Neural cell (in vitro differentiated cells): ENCODE results near the gene FCAR. TPM values are rescaled to one million over a fixed set of nuclear protein-coding genes. Genes with fewer than 3 reads are reported as not detected.
"Not testable (repeated sequence)": the region's sequence is repeated elsewhere in the genome, so short reads cannot be mapped to it uniquely, and the experiment has no call there.

Experiments used
- H2AFZ ChIP-seq: fragments of 200-600, 300-800 bp; sonication (generic), shearing (Covaris generic); 2 replicates; pipeline ENCODE4 v1.6.0; 2014; ENCODE audit warnings: low read depth, mild to moderate bottlenecking, antibody characterized with exemption, low read length, moderate library complexity
- H3F3A ChIP-seq: fragments of 200-600 bp; shearing (Covaris generic); 2 replicates; pipeline ENCODE4 v1.6.1; 2016; ENCODE audit warnings: mild to moderate bottlenecking, moderate library complexity, mixed read lengths, antibody characterized with exemption, low read length; ENCODE audit not compliant: insufficient read depth, poor library complexity, severe bottlenecking
- H3K27ac ChIP-seq: fragments of 200-600, 300-800 bp; sonication (generic), shearing (Covaris generic); 2 replicates; pipeline ENCODE4 v1.5.1; 2014; ENCODE audit warnings: mild to moderate bottlenecking, low read length, moderate library complexity
- H3K27me3 ChIP-seq: fragments of 300-800, 200-600 bp; sonication (generic), shearing (Covaris generic); 2 replicates; pipeline ENCODE4 v1.6.0; 2014; ENCODE audit warnings: mild to moderate bottlenecking, low read depth, low read length, moderate library complexity; ENCODE audit not compliant: insufficient read depth
- H3K36me3 ChIP-seq: fragments of 300-800, 200-600 bp; sonication (generic), shearing (Covaris generic); 2 replicates; pipeline ENCODE4 v1.5.1; 2014; ENCODE audit warnings: mild to moderate bottlenecking, antibody characterized with exemption, low read length, moderate library complexity; ENCODE audit not compliant: insufficient read depth
- H3K4me2 ChIP-seq: fragments of 300-800, 200-600 bp; sonication (generic), shearing (Covaris generic); 2 replicates; pipeline ENCODE4 v1.6.0; 2014; ENCODE audit warnings: mild to moderate bottlenecking, low read length
- H3K4me3 ChIP-seq: fragments of 300-800, 200-600 bp; sonication (generic), shearing (Covaris generic); 2 replicates; pipeline ENCODE4 v1.5.1; 2014; ENCODE audit warnings: mild to moderate bottlenecking, low read length, moderate library complexity
- H3K79me2 ChIP-seq: fragments of 200-600 bp; shearing (Covaris generic); replicated peaks from 2 replicates; pipeline ENCODE4 v1.6.0; 2014; ENCODE audit warnings: mild to moderate bottlenecking, low read length, moderate library complexity; ENCODE audit not compliant: insufficient read depth
- H3K9ac ChIP-seq: fragments of 300-800, 200-600 bp; sonication (generic), shearing (Covaris generic); 2 replicates; pipeline ENCODE4 v1.6.1; 2016; ENCODE audit warnings: mild to moderate bottlenecking, low read length, mixed read lengths
- H3K9me2 ChIP-seq: fragments of 200-600 bp; shearing (Covaris generic); 2 replicates; pipeline ENCODE4 v1.6.1; 2016; ENCODE audit warnings: mild to moderate bottlenecking, low read length, mixed read lengths; ENCODE audit not compliant: insufficient read depth
- H3K9me3 ChIP-seq: fragments of 200-600, 300-800 bp; sonication (generic), shearing (Covaris generic); 2 replicates; pipeline ENCODE4 v1.6.1; 2016; ENCODE audit warnings: mild to moderate bottlenecking, mixed run types, low read length, moderate library complexity, mixed read lengths
- H4K20me1 ChIP-seq: fragments of 200-600 bp; shearing (Covaris generic); 2 replicates; pipeline ENCODE4 v1.6.1; 2016; ENCODE audit warnings: mild to moderate bottlenecking, mixed run types; ENCODE audit not compliant: insufficient read depth
- EP300 ChIP-seq: fragments of 450-650 bp; conservative IDR thresholded peaks from 2 replicates; pipeline ENCODE4 v1.6.1; 2014; ENCODE audit warnings: antibody characterized with exemption, mild to moderate bottlenecking, moderate library complexity; ENCODE audit not compliant: poor library complexity, severe bottlenecking
- EZH2 ChIP-seq: fragments of 200-600, 300-800 bp; shearing (Covaris generic), sonication (generic); IDR thresholded peaks from 2 replicates; pipeline ENCODE4 v1.6.1; 2014; ENCODE audit warnings: antibody characterized with exemption, low read length, borderline replicate concordance, mild to moderate bottlenecking; ENCODE audit not compliant: insufficient read depth, poor library complexity, severe bottlenecking
- MXI1 ChIP-seq: fragments of 450-650 bp; conservative IDR thresholded peaks from 2 replicates; pipeline ENCODE4 v1.6.1; 2014; ENCODE audit warnings: antibody characterized with exemption, mild to moderate bottlenecking; ENCODE audit not compliant: poor library complexity, severe bottlenecking
- POLR2AphosphoS5 ChIP-seq: IDR thresholded peaks from 2 replicates; pipeline ENCODE4 v1.6.1; 2012
- RAD21 ChIP-seq: fragments of 450-650 bp; conservative IDR thresholded peaks from 2 replicates; pipeline ENCODE4 v1.6.1; 2014; ENCODE audit warnings: antibody characterized with exemption, mild to moderate bottlenecking, moderate library complexity
- REST ChIP-seq: IDR thresholded peaks from 2 replicates; pipeline ENCODE4 v1.6.1; 2012; ENCODE audit warnings: borderline replicate concordance
- SMC3 ChIP-seq: fragments of 450-650 bp; conservative IDR thresholded peaks from 2 replicates; pipeline ENCODE4 v1.6.1; 2014; ENCODE audit warnings: antibody characterized with exemption, mild to moderate bottlenecking, moderate library complexity; ENCODE audit not compliant: poor library complexity
- TAF1 ChIP-seq: IDR thresholded peaks from 2 replicates; pipeline ENCODE4 v1.6.1; 2012; ENCODE audit warnings: low read depth
- polyA plus RNA-seq: library from polyadenylated mRNA; depleted of rRNA; stranded (reverse); fragments of >200 nt; gene quantifications from 2 replicates; pipeline ENCODE4 v1.2.3, GENCODE V29; 2014
- small RNA-seq, 3 experiments: library from RNA; depleted of rRNA; stranded (forward); fragments of <200 nt; gene quantifications; one replicate each; pipeline ENCODE3, GENCODE V24; 2012
- TF ChIP-seq, protein P1 (sequence below): fragments of 450-650 bp; IDR thresholded peaks from 2 replicates; pipeline ENCODE4 v1.5.1; 2014; ENCODE audit warnings: antibody characterized with exemption, mild to moderate bottlenecking, moderate library complexity; ENCODE audit not compliant: poor library complexity, severe bottlenecking

The FCAR gene
- polyA plus RNA-seq, 1 donor from 2014 or later = not detected

- Histone ChIP-seq H2AFZ (no peak overlapping the region), H3K4me3 (no peak overlapping the region), H4K20me1 (no peaks in the 10 kb centered on the region), H3K9me3 (no peaks in the 10 kb centered on the region), H3K27ac (no peak overlapping the region), H3K4me2 (no peak overlapping the region), H3K9ac (no peak overlapping the region), H3K36me3 (no peaks in the 10 kb centered on the region), H3K9me2 (no peaks in the 10 kb centered on the region), H3K79me2 (no peaks in the 10 kb centered on the region), H3K27me3 (no peaks in the 10 kb centered on the region), H3F3A (no peaks in the 10 kb centered on the region)
- TF ChIP-seq MXI1 (no peak), SMC3 (no peak), TAF1 (no peak), POLR2AphosphoS5 (no peak), EP300 (no peak), REST (no peak), RAD21 (no peak), EZH2 (no peak)
- TF ChIP-seq, protein P1, sequence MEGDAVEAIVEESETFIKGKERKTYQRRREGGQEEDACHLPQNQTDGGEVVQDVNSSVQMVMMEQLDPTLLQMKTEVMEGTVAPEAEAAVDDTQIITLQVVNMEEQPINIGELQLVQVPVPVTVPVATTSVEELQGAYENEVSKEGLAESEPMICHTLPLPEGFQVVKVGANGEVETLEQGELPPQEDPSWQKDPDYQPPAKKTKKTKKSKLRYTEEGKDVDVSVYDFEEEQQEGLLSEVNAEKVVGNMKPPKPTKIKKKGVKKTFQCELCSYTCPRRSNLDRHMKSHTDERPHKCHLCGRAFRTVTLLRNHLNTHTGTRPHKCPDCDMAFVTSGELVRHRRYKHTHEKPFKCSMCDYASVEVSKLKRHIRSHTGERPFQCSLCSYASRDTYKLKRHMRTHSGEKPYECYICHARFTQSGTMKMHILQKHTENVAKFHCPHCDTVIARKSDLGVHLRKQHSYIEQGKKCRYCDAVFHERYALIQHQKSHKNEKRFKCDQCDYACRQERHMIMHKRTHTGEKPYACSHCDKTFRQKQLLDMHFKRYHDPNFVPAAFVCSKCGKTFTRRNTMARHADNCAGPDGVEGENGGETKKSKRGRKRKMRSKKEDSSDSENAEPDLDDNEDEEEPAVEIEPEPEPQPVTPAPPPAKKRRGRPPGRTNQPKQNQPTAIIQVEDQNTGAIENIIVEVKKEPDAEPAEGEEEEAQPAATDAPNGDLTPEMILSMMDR = no peak
These were observed 64.9 kb downstream of the FCAR start for GRCh38 chr19:54938906-54939305.

DNA sequence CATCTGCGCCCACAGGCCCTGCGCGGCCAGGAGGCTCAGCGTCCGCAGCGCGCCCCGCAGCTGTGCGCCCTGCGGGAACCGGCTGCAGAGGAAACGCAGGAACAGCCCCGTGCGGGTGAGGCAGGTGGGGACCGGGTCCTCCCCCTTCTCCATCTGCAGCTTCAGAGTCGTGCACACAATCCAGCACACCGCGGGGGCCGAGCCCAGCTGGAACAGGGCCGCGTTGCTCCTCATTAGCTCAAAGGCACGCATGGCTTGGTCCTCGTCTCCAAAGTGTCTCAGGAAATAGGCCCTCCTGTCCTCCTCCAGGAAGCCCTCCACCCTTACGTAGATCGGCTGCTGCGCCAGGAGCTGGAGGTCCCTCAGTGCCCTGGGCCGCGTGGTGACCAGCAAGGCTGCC, 65.5 kb downstream of the FCAR start:
- H3K79me2 ChIP-seq, H3K4me2 ChIP-seq, H3K4me3 ChIP-seq, H3K36me3 ChIP-seq, H3F3A ChIP-seq, H2AFZ ChIP-seq, H4K20me1 ChIP-seq, H3K27me3 ChIP-seq, H3K27ac ChIP-seq, H3K9ac ChIP-seq, H3K9me2 ChIP-seq, H3K9me3 ChIP-seq: not testable (repeated sequence)

Small RNAs within 50 kb of the gene (small RNA-seq; reads per million reads assigned to genes)
- 0.10 to 2.9 (median 0.55) reads per million in 3 experiments for gene RNU6-222P

Other genes starting within 250 kb of the FCAR start
- not detected in 2 replicates for gene LILRB1, start 243.8 kb upstream of the FCAR start, polyA plus RNA-seq
- gene LILRB4, start 211.2 kb upstream of the FCAR start, polyA plus RNA-seq = not detected in 2 replicates
- gene KIR3DL3, start 149.8 kb upstream of the FCAR start, polyA plus RNA-seq = not detected in 2 replicates
- gene KIR2DL3, start 135.7 kb upstream of the FCAR start, polyA plus RNA-seq = not detected in 2 replicates
- gene KIR2DL1, start 104.4 kb upstream of the FCAR start, polyA plus RNA-seq = not detected in 2 replicates
- gene KIR2DL4, start 70.6 kb upstream of the FCAR start, polyA plus RNA-seq = not detected in 2 replicates
- gene KIR3DL1, start 57.8 kb upstream of the FCAR start, polyA plus RNA-seq = not detected in 2 replicates
- gene KIR2DS4, start 41.6 kb upstream of the FCAR start, polyA plus RNA-seq = not detected in 2 replicates
- not detected in 2 replicates for gene KIR3DL2, start 23.8 kb upstream of the FCAR start, polyA plus RNA-seq
- not detected in 2 replicates for gene NCR1, start 31.9 kb downstream of the FCAR start, polyA plus RNA-seq
- not detected in 2 replicates for gene NLRP7, start 73.3 kb downstream of the FCAR start, polyA plus RNA-seq
- not detected in 2 replicates for gene NLRP2, start 92.1 kb downstream of the FCAR start, polyA plus RNA-seq
- 0.31 TPM in 1 of 2 replicates, not detected in the other for gene GP6, start 164.0 kb downstream of the FCAR start, polyA plus RNA-seq
- gene RDH13, start 188.9 kb downstream of the FCAR start, polyA plus RNA-seq = 9.8 and 14.2 TPM in 2 replicates
- gene EPS8L1, start 201.6 kb downstream of the FCAR start, polyA plus RNA-seq = 25.5 and 28.0 TPM in 2 replicates
- 109 and 137 TPM in 2 replicates for gene PPP1R12C, start 243.4 kb downstream of the FCAR start, polyA plus RNA-seq